HG02840 (cell line): ENCODE data around the gene HLA-DRB5.
A peak's percentile ranks its signal among the peaks of the same experiment; 100 is the strongest.
"Not testable (repeated sequence)": the region's sequence is repeated elsewhere in the genome, so short reads cannot be mapped to it uniquely, and the experiment has no call there.

ENCODE experiments used
- ATAC-seq: cut with Tn5 transposase; IDR thresholded peaks from one replicate; pipeline ENCODE4 v1.9.1; 2021; ENCODE audit warnings: mild to moderate bottlenecking, moderate library complexity, moderate number of reproducible peaks; ENCODE audit not compliant: unreplicated experiment, low FRiP score

HLA-DRB5 gene

GRCh38 chr6:32517654-32518445 is 12.2 kb downstream of the HLA-DRB5 start:
- ATAC-seq = no peak

GRCh38 chr6:32501016-32501415 is 29.1 kb downstream of the HLA-DRB5 start:
- ATAC-seq = no peak

- ATAC-seq = no peak
Observed at GRCh38 chr6:32492351-32492750, 37.7 kb downstream of the HLA-DRB5 start.

GRCh38 chr6:32491700-32492099 is 38.4 kb downstream of the HLA-DRB5 start:
- ATAC-seq = no peak

GRCh38 chr6:32488083-32488482 is 42.0 kb downstream of the HLA-DRB5 start:
- ATAC-seq = no peak

- no peak for ATAC-seq
Observed at GRCh38 chr6:32484614-32484998, 45.5 kb downstream of the HLA-DRB5 start.

GRCh38 chr6:32483968-32484613 is 46.0 kb downstream of the HLA-DRB5 start:
- ATAC-seq = no peak

- no peak for ATAC-seq
Observed at GRCh38 chr6:32475392-32476206, 54.5 kb downstream of the HLA-DRB5 start.

- ATAC-seq = peak; percentile 92
Observed at GRCh38 chr6:32473376-32474348, 56.4 kb downstream of the HLA-DRB5 start.

- ATAC-seq = no peak
Observed at GRCh38 chr6:32472781-32473375, 57.2 kb downstream of the HLA-DRB5 start.

- not testable (repeated sequence) for ATAC-seq
Observed at GRCh38 chr6:32467743-32468503, 62.2 kb downstream of the HLA-DRB5 start.
